ENCODE measurements around the gene NCOA6.

The NCOA6 gene

DNA sequence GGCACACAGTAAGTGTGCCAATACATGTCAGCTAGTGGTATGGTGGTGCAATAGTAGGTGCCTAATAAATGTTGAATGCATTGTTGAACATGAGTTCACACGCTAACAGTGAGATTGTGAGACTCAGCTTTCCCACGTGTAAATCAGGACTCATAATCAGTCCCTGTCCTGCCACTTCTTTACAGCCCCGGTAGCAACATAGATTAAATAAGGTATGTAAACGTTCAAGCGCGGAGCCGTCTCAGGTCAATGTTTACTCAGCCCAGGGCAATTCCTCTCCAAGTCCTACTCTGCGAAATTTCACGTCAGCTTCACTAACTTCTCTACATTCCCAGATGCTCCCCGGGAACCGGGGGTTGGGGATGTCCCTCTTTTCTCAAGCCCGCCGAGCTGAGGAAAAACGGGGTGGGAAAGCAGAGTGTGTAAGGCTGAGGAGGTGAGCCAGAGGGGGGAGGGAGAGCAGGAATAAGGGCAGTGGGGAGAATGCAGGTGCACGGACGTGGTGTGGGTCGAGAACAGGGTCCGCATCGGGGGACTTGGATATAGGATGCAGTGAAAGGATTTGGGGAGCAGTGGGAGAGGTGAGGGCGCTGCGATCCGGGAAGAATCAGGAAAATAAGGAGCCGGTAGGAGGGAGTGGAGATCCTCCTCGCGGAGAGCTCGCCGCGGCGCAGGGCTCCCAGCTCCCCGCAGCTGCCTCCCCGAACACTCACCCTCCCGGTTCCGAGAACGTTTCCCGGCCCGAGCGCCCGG, 121.9 kb downstream of the NCOA6 start:
- DNase-seq, result peak; percentile 32

DNA sequence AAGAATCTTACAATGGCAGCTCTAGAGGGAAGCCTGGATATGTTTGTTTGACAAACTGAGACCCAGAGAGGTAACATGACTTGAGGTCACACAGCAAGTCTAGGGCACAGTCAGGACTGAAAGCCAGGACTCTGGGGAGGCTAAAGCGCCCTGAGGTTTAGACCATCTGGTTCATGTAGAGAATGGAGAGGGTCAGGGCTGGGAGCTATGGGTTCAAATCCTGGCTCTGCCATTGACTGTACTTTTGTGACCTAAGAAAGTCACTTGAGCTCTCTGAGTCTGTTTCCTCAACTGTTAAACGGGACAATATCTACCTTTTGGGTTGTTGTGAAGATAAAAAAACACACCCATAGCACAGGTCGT, 122.4 kb downstream of the NCOA6 start:
- no peak for DNase-seq

DNA sequence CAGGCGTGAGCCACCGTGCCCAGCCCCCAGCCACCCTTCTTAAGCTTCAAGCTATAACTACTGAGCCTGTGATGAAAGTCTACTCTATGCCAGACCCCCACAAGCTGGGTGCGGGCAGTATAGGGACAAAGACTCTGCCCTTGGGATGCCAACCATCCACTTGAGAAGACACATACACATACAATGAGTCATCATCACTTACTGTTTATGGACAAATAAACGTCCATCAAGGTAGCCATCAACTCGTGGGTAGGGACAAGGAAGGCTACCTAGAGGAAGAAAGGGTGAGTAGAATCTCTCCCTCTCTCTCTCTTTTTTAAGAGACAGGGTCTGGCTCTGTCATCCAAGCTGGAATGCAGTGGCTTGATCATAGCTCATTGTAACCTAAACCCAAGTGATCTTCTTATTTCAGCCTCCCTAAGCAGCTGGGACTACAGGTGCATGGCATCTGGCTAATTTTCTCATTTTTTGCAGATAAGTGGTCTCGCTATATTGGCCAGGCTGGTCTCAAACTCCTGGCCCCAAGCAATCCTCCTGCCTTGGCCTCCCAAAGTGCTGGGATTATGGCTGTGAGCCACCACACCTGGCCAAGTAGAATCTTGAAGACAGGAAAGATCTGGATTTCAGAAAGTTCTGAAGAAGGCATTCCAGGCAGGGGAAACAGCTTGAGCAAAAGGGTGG, 123.9 kb downstream of the NCOA6 start:
- no peak for DNase-seq

DNA sequence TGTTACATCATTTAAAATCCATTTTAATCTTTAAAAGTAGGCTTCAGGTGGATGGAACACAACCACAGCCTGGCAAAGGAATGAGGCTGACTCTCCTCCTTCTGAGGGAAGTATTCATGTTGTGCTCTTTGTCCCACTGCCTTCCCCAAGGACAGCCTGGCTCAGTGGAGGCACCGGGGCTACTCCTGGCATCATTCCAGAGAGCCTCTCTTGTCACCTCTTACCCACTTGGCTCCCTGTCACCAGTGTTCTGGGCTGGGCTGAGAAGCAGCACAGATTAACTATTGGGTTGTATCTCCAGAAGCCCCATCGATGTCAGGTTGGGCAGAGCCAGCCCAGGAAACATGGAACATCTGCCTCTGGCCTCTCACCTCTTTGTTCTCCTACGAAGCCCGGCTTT, 132.0 kb downstream of the NCOA6 start:
- no peak for DNase-seq

DNA sequence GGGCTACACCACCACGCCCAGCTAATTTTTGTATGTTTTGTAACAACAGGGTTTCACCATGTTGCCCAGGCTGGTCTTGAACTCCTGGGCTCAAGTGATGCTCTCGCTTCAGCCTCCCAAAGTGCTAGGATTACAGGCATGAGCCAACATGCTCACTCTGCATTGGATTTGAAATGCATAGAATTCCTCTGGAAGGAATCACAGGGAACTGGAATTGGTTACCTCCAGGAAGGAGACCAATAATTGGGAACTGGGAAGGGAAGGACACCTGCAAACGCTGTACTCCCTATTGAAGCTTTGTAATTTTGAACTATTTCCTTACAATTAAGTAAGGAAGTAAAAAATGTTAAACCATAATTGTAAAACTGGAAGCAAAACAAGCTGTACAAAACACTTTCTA, 133.6 kb downstream of the NCOA6 start:
- no peak for DNase-seq

DNA sequence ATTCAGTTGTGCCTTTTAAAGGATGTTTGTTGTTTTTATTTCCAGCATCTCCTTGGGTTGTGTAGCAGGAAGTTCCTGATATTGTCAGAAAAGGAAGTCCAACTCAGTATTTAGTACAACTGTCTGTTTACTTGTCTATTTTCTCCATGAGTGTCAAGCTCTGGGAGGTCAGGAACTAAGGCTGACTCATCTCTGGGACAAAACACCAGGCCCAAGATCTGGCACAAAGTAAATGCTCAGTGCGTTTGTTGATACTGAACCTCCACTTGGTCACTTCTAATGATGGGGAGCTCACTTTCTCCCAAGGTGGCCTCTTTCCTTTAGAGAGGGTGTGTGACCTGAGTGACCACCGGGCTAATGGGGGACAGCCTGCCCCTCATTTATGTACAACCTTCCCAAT, 136.0 kb downstream of the NCOA6 start:
- DNase-seq, result peak; percentile 27

DNA sequence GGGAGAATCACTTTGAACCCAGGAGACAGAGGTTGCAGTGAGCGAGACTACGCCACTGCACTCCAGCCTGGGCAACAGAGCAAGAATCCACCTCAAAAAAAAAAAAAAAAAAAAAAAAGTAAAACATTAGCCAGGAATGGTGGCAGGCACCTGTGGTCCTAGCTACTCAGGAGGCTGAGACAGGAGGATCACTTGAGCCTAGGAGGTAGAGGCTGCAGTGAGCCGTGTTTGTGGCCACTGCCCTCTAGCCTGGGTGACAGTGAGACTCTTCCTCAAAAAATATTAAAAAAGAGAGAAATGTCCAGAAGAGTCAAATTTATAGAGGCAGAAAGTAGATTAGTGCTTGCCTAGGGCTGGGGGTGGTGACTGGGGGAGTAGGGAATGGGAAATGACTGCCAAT, 141.8 kb downstream of the NCOA6 start:
- no peak for DNase-seq

DNA sequence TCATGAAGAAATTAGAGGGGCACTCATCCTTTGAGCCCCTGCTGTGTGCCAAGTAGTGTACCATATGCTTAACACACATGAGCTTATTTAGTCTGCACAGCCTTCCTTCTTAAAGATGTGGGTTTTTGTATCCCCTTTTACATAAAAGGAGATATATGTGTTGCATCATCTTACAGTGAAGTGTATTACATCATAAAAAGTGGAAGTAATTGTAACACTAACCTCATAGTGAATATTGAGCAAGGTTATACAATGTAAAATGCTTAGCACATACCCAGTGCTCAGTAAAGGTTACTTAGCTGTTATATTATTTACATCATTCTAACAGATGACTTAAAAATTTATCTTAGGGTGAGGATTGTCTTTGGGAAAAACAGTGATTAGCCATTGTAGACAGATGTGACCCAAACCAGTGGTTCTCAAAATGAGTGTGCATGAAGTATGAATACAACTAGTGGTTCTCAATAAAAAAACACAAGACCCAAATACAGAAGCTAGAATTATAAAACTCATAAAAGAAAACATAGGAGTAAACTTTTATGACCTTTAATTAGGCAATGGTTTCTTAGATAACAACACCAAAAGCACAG, 144.8 kb downstream of the NCOA6 start:
- DNase-seq, result no peak

DNA sequence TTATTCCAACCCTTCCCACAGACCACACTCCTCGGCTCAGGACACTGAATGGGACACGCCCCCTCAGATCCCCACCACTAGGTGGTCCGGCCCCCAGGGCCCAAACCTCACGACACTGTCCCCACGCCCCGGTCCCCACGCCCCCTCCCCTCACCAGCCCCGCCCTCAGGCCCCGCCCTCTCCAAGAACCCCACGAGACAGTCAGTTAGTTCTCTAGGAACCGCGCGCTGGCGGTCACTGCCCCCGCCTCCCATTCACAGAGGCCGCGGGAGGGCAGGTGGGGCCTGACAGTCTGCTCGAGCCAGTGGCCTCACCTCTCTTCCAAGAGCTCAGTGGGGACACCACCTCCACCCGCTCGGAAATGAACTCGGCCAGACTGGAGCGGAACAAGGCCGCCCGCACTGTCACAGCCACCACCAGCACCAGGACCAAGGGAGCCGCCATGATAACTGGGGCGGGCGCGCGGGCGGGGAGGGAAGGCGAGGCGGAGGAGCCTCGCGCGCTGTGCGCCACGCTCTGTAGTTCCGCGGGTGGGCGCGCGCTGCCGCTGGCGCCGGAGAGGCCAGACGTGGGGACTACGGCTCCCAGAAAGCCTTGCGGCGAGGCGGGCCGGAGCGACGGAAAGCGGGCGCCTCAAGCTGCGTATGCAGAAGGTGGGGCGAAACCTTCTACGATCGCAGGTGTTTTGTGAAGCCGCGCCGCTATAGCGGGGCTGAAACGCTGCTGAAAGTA, 148.6 kb downstream of the NCOA6 start, which contains the start of gene PIGU:
TSS of gene PIGU (minus strand) at position 451 of the 732 bp plus-strand sequence. CDS start at position 444, 7 bp downstream.
- DNase-seq, result peak; percentile 95

DNA sequence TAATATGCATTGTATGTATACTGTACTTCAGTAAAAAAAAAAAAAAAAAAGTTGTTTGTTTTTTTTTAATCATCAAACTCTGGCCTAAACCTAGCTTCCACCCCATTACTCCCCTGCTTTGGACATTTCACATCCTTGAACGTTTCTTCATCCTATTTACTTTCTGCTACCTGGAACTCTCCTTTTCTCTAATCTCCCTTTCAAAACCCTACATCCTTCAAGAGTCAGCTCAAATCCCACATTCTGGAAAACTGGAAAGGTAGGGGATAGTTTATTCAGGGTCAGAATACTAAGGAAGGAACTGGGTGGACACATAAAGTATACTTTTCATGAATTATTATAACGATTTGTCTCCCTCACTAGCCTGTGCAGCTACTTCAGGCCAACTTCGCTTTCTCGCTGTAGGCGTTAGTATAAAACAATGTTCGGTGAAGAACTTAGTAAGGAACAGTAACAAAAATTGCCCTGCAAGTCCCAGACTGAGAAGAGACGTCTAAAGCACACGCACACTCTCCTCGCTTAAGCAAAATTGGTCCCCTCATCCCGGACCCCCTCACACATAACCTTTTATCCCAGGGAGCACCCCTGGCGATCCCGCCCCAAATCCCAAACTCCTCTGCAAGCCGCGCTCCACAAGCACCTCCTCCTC, 149.3 kb downstream of the NCOA6 start:
- no peak for DNase-seq

DNA sequence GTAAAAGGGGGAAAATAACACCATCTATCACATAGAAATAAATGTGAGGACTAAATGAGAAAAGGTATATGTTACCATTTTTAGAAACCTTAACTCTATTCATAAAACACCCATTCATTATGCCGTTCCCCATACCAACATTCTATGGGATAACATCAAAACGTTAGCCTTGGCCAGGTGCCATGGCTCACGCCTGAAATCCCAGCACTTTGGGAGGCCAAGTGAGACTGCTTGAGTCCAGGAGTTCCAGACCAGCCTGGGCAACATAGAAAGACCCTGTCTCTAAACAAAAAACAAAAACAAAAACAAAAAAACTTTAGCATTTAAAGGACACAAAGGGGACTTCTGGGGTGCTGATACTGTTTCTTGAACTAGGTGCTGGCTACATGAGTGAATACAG, 149.9 kb downstream of the NCOA6 start:
- no peak for DNase-seq

DNA sequence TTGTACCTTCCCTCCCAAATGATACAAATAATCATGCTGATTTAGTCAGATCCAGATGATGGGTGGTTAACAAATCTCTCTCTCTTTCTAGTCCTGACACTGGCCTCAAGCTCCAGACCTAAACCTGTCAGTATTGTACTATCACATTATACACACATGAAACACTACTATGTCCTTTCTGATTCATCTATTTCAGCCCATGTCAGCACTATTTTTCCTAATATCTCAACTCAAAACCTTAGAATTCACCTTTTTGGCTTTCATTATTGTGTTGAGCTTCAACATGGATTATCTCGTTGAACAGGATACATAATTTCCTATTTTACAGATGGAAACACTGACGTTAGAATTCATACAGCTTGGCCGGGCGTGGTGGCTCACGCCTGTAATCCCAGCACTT, 152.0 kb downstream of the NCOA6 start:
- no peak for DNase-seq

DNA sequence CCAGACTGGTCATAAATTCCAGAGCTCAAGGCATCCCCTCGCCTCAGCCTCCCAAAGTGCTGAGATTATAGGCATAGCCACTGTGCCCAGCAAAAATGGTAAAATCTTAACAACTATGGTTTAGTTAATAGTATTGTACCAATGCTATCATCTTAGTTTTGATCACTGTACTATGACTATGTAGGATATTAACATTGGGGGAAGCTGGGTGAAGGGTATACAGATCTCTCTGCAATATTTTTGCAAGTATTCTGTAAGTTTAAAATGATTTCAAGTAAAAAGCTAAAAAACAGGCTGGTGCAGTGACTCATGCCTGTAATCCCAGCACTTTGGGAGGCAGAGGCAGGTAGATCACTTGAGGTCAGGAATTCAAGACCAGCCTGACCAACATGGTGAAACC, 156.4 kb downstream of the NCOA6 start:
- no peak for DNase-seq
